ENCODE results near the gene KDM8. TPM values are rescaled to one million over a fixed set of nuclear protein-coding genes. Genes with fewer than 3 reads are reported as not detected.

Gene KDM8
- total and polyA plus RNA-seq, 9 of the 15 experiments (the other 6 are each of a cell fraction or from before 2014, with no cell fraction given): 0.61 to 9.1 (median 5.4) TPM

GRCh38 chr16:27182906-27183405, 20.4 kb upstream of the KDM8 start:
- no peaks in the 10 kb centered on the region for H3K36me3 ChIP-seq (ENCODE audit: control insufficient read depth, insufficient read depth, low read length)
- in situ Hi-C loops (cut with MboI): no loop called here
- no peak overlapping the region for H3K4me2 ChIP-seq (ENCODE audit: insufficient read depth, low read length)
- no peaks in the 10 kb centered on the region for H3K79me2 ChIP-seq (ENCODE audit: control insufficient read depth, insufficient read depth, low read length)
- no peak overlapping the region for H3K9ac ChIP-seq (ENCODE audit: insufficient read depth in 1 of 2, low read depth in 2 of 2, low read length in 2 of 2)
- no peak overlapping the region for H3K4me3 ChIP-seq
- 8% methylated on average over 7 of the region's 7 CpGs for WGBS (ENCODE audit: insufficient coverage, low coverage, missing lambda C conversion rate)
- DNase-seq (ENCODE audit: extremely low read depth in 1 of 4, low spot score in 3 of 4): no peak
- H3K27ac ChIP-seq (ENCODE audit: extremely low read depth, low read depth, low read length): no peak overlapping the region
- peaks cover 0 to 4% of the 10 kb centered on the region in 2 experiments; a peak in 1 of 5 replicates for H3K27me3 ChIP-seq (ENCODE audit: control insufficient read depth in 2 of 2, insufficient read depth in 2 of 2, low read length in 2 of 2)
- CTCF ChIA-PET (ENCODE audit: low intra/inter-chr PET ratio): no interaction called here
- H3K4me1 ChIP-seq (replicated peaks in 1 of 2; ENCODE audit: control insufficient read depth in 2 of 2, insufficient read depth in 2 of 2, low read length in 2 of 2): no peaks in the 10 kb centered on the region; a peak in 1 of 5 replicates
- no peaks in the 10 kb centered on the region for H3K9me3 ChIP-seq (replicated peaks; ENCODE audit: control insufficient read depth, insufficient read depth, low read depth, low read length)
- intact Hi-C loops (cut with micrococcal nuclease): loop anchor here (5.0 kb wide), 1 partner anchor 44 kb away; no protein-coding TSS in a partner anchor
- no peak for FAIRE-seq
- no peak for TF ChIP-seq ZNF232 (CRISPR knock-in tag; IDR thresholded peaks at IDR 0.05)
- peak; percentile 32; the same call in 1 of the 2 replicates for TF ChIP-seq BHLHE40 (IDR thresholded peaks at IDR 0.05; ENCODE audit: low read length)
- no peaks in the 10 kb centered on the region for H3K9me1 ChIP-seq (ENCODE audit: control insufficient read depth, insufficient read depth, low read length)
- no peaks in the 10 kb centered on the region for H4K20me1 ChIP-seq (replicated peaks; ENCODE audit: control insufficient read depth, insufficient read depth, low read length)
- no peak for ATAC-seq
- BruUV-seq (replicated peaks): no TSS peak
- H2AFZ ChIP-seq (ENCODE audit: low read depth, low read length): no peak overlapping the region
- POLR2A ChIA-PET: no interaction called here

- ChIA-PET CTCF (ENCODE audit: low intra/inter-chr PET ratio) (no interaction called here), POLR2A (interaction anchor here (3.3 kb wide), 1 partner anchor 13 kb away, joined by 17 read pairs; no protein-coding TSS in a partner anchor)
- Histone ChIP-seq H3K36me3 (ENCODE audit: control insufficient read depth, insufficient read depth, low read length) (no peaks in the 10 kb centered on the region), H4K20me1 (replicated peaks; ENCODE audit: control insufficient read depth, insufficient read depth, low read length) (no peaks in the 10 kb centered on the region), H3K9me3 (replicated peaks; ENCODE audit: control insufficient read depth, insufficient read depth, low read depth, low read length) (no peaks in the 10 kb centered on the region), H3K9me1 (ENCODE audit: control insufficient read depth, insufficient read depth, low read length) (no peaks in the 10 kb centered on the region), H3K4me3 (no peak overlapping the region), H3K27me3 (ENCODE audit: control insufficient read depth in 2 of 2, insufficient read depth in 2 of 2, low read length in 2 of 2) (peaks cover 7 to 20% of the 10 kb centered on the region in 2 experiments; a peak in 4 of 5 replicates), H2AFZ (ENCODE audit: low read depth, low read length) (peak overlapping the region; percentile 75; the same call in 1 of the 2 replicates), H3K4me1 (replicated peaks in 1 of 2; ENCODE audit: control insufficient read depth in 2 of 2, insufficient read depth in 2 of 2, low read length in 2 of 2) (peaks cover 0 to 11% of the 10 kb centered on the region in 2 experiments; a peak in 3 of 5 replicates), H3K79me2 (ENCODE audit: control insufficient read depth, insufficient read depth, low read length) (no peaks in the 10 kb centered on the region), H3K4me2 (ENCODE audit: insufficient read depth, low read length) (no peak overlapping the region), H3K27ac (ENCODE audit: extremely low read depth, low read depth, low read length) (no peak overlapping the region), H3K9ac (ENCODE audit: insufficient read depth in 1 of 2, low read depth in 2 of 2, low read length in 2 of 2) (no peak overlapping the region)
- ATAC-seq (no peak), FAIRE-seq (no peak), DNase-seq (ENCODE audit: extremely low read depth in 1 of 4, low spot score in 3 of 4) (no peak)
- in situ Hi-C loops (cut with MboI) (no loop called here), intact Hi-C loops (cut with micrococcal nuclease) (no loop called here)
- WGBS (ENCODE audit: insufficient coverage, low coverage, missing lambda C conversion rate): 82% methylated on average over 1 of the region's 1 CpG
- BruUV-seq (replicated peaks): no TSS peak
- TF ChIP-seq NCOA2 (IDR thresholded peaks at IDR 0.05; ENCODE audit: partially characterized antibody in 2 of 2) (no peak), CC2D1A (IDR thresholded peaks at IDR 0.05) (no peak), CXXC5 (CRISPR knock-in tag; IDR thresholded peaks at IDR 0.05) (no peak), ZNF280A (IDR thresholded peaks at IDR 0.05; ENCODE audit: low read depth, partially characterized antibody) (no peak), MXD1 (CRISPR knock-in tag; IDR thresholded peaks at IDR 0.05; ENCODE audit: borderline replicate concordance, poor library complexity, severe bottlenecking) (no peak), TFAM (CRISPR knock-in tag; conservative IDR thresholded peaks at IDR 0.05) (no peak)
Observed at GRCh38 chr16:27185776-27186130, 17.6 kb upstream of the KDM8 start.

Measured in K562 (cell line).